Astrocyte (in vitro differentiated cells and primary cell): ENCODE data around the gene MUC13. TPM values are rescaled to one million over a fixed set of nuclear protein-coding genes. Genes with fewer than 3 reads are reported as not detected.

Source experiments
- DNase-seq: peaks from one replicate; pipeline ENCODE4 v3.0.0-alpha.2; 2010; ENCODE audit warnings: low read depth
- FAIRE-seq: peaks from 2 replicates; lab custom pipeline; 2011; peaks lifted over from hg19 to GRCh38; lab: Jason Lieb, UNC
- H2AFZ ChIP-seq: 2 replicates; pipeline ENCODE4 v1.6.0; 2012; ENCODE audit warnings: low read depth, low read length, inconsistent platforms
- H3K27ac ChIP-seq: 2 replicates; pipeline ENCODE4 v1.5.1; 2011; ENCODE audit warnings: low read depth, low read length, inconsistent platforms
- H3K27me3 ChIP-seq: 2 replicates; pipeline ENCODE4 v1.6.0; 2011; ENCODE audit warnings: low read length, inconsistent platforms; ENCODE audit not compliant: insufficient read depth
- H3K36me3 ChIP-seq: 2 replicates; pipeline ENCODE4 v1.5.1; 2011; ENCODE audit warnings: low read length, inconsistent platforms; ENCODE audit not compliant: insufficient read depth
- H3K4me1 ChIP-seq: 2 replicates; pipeline ENCODE4 v1.5.1; 2011; ENCODE audit warnings: low read length, inconsistent platforms; ENCODE audit not compliant: insufficient read depth
- H3K4me2 ChIP-seq: 2 replicates; pipeline ENCODE4 v1.6.0; 2012; ENCODE audit warnings: low read length, inconsistent platforms
- H3K4me3 ChIP-seq: 2 replicates; pipeline ENCODE4 v1.5.1; 2011; ENCODE audit warnings: low read depth, mild to moderate bottlenecking, low read length, inconsistent platforms; ENCODE audit not compliant: insufficient read depth
- H3K79me2 ChIP-seq: 2 replicates; pipeline ENCODE4 v1.6.0; 2012; ENCODE audit warnings: mild to moderate bottlenecking, low read length, inconsistent platforms; ENCODE audit not compliant: insufficient read depth
- H3K9ac ChIP-seq: 2 replicates; pipeline ENCODE4 v1.6.0; 2012; ENCODE audit warnings: mild to moderate bottlenecking, low read length, inconsistent platforms
- H3K9me3 ChIP-seq: 2 replicates; pipeline ENCODE4 v1.5.1; 2012; ENCODE audit warnings: low read depth, mild to moderate bottlenecking, low read length, inconsistent platforms; ENCODE audit not compliant: insufficient read depth
- H4K20me1 ChIP-seq: 2 replicates; pipeline ENCODE4 v1.6.0; 2012; ENCODE audit warnings: low read length, inconsistent platforms; ENCODE audit not compliant: insufficient read depth
- H3K27ac Mint-ChIP-seq: one replicate; pipeline ENCODE4 v1.8.0; 2021; ENCODE audit warnings: mild to moderate bottlenecking, mixed read lengths; ENCODE audit not compliant: unreplicated experiment
- H3K27me3 Mint-ChIP-seq: one replicate; pipeline ENCODE4 v1.8.0; 2021; ENCODE audit warnings: low read depth, mixed read lengths; ENCODE audit not compliant: unreplicated experiment
- H3K36me3 Mint-ChIP-seq: one replicate; pipeline ENCODE4 v1.8.0; 2021; ENCODE audit warnings: low read depth, mixed read lengths; ENCODE audit not compliant: unreplicated experiment
- H3K4me1 Mint-ChIP-seq: one replicate; pipeline ENCODE4 v1.8.0; 2021; ENCODE audit warnings: low read depth, mixed read lengths; ENCODE audit not compliant: unreplicated experiment
- H3K4me3 Mint-ChIP-seq: one replicate; pipeline ENCODE4 v1.8.0; 2021; ENCODE audit warnings: mild to moderate bottlenecking, moderate library complexity, mixed read lengths; ENCODE audit not compliant: unreplicated experiment
- H3K9me3 Mint-ChIP-seq: one replicate; pipeline ENCODE4 v1.8.0; 2021; ENCODE audit warnings: mild to moderate bottlenecking, mixed read lengths; ENCODE audit not compliant: unreplicated experiment
- CTCF ChIP-seq: IDR thresholded peaks from 2 replicates; pipeline ENCODE4 v1.5.1; 2011; ENCODE audit warnings: low read depth, mild to moderate bottlenecking, inconsistent platforms, low read length, moderate library complexity; ENCODE audit not compliant: insufficient read depth
- EZH2 ChIP-seq: IDR thresholded peaks from 2 replicates; pipeline ENCODE4 v1.6.1; 2012; ENCODE audit warnings: mild to moderate bottlenecking, low read length, inconsistent platforms; ENCODE audit not compliant: insufficient read depth
- total RNA-seq: library from RNA; stranded (reverse); gene quantifications from 2 replicates; pipeline ENCODE4 v1.2.1, GENCODE V29; 2021

Gene MUC13
- total RNA-seq, 1 donor from 2014 or later = not detected

- no peaks in the 10 kb centered on the region for H3K79me2 ChIP-seq
- peaks cover 7% of the 10 kb centered on the region for H4K20me1 ChIP-seq
- Mint-ChIP-seq H3K4me3 (no peak overlapping the region), H3K4me1 (no peaks in the 10 kb centered on the region), H3K27me3 (no peaks in the 10 kb centered on the region), H3K27ac (no peak overlapping the region), H3K36me3 (peaks cover 25% of the 10 kb centered on the region), H3K9me3 (no peaks in the 10 kb centered on the region)
- H3K4me1 ChIP-seq = no peaks in the 10 kb centered on the region
- H3K27ac ChIP-seq = no peak overlapping the region
- no peak for TF ChIP-seq EZH2
- TF ChIP-seq CTCF = no peak
- DNase-seq = no peak
- H2AFZ ChIP-seq = no peak overlapping the region
- H3K36me3 ChIP-seq = peaks cover 20% of the 10 kb centered on the region
- H3K9me3 ChIP-seq = no peaks in the 10 kb centered on the region
- H3K4me2 ChIP-seq = no peak overlapping the region
- FAIRE-seq = no peak
- H3K9ac ChIP-seq = no peak overlapping the region
- no peak overlapping the region for H3K4me3 ChIP-seq
- no peaks in the 10 kb centered on the region for H3K27me3 ChIP-seq
These were observed 44.1 kb upstream of the MUC13 start for GRCh38 chr3:124978627-124979026.

- Histone ChIP-seq H3K4me1 (no peaks in the 10 kb centered on the region), H3K27me3 (no peaks in the 10 kb centered on the region), H3K79me2 (no peaks in the 10 kb centered on the region), H3K27ac (no peak overlapping the region), H3K4me3 (no peak overlapping the region), H3K4me2 (no peak overlapping the region), H3K9ac (no peak overlapping the region), H3K9me3 (no peaks in the 10 kb centered on the region), H4K20me1 (peaks cover 7% of the 10 kb centered on the region), H2AFZ (no peak overlapping the region), H3K36me3 (peaks cover 33% of the 10 kb centered on the region)
- H3K27me3 Mint-ChIP-seq = no peaks in the 10 kb centered on the region
- TF ChIP-seq EZH2 = no peak
- TF ChIP-seq CTCF = no peak
- no peak overlapping the region for H3K27ac Mint-ChIP-seq
- no peak for FAIRE-seq
- H3K36me3 Mint-ChIP-seq = peaks cover 29% of the 10 kb centered on the region
- H3K4me3 Mint-ChIP-seq = no peak overlapping the region
- no peaks in the 10 kb centered on the region for H3K9me3 Mint-ChIP-seq
- no peaks in the 10 kb centered on the region for H3K4me1 Mint-ChIP-seq
- DNase-seq = no peak
These were observed 41.8 kb upstream of the MUC13 start for GRCh38 chr3:124976383-124976782.

GRCh38 chr3:124974691-124975090 lies 40.1 kb upstream of the MUC13 start:
- no peak for FAIRE-seq
- Mint-ChIP-seq H3K4me3 (no peak overlapping the region), H3K36me3 (peaks cover 38% of the 10 kb centered on the region), H3K27ac (no peak overlapping the region), H3K27me3 (no peaks in the 10 kb centered on the region), H3K9me3 (no peaks in the 10 kb centered on the region), H3K4me1 (no peaks in the 10 kb centered on the region)
- TF ChIP-seq CTCF = no peak
- no peak for TF ChIP-seq EZH2
- Histone ChIP-seq H3K9me3 (no peaks in the 10 kb centered on the region), H3K27ac (no peak overlapping the region), H2AFZ (no peak overlapping the region), H4K20me1 (peaks cover 1% of the 10 kb centered on the region), H3K36me3 (peaks cover 45% of the 10 kb centered on the region), H3K9ac (no peak overlapping the region), H3K4me2 (no peak overlapping the region), H3K79me2 (no peaks in the 10 kb centered on the region), H3K4me1 (no peaks in the 10 kb centered on the region), H3K27me3 (no peaks in the 10 kb centered on the region), H3K4me3 (no peak overlapping the region)
- DNase-seq = no peak
